Measurements from ENCODE around the gene AFF3. TPM values are rescaled to one million over a fixed set of nuclear protein-coding genes. Genes with fewer than 3 reads are reported as not detected.

AFF3 gene
- total and polyA plus RNA-seq, 4 donors = 0.48 to 5.3 (median 2.3) TPM

GRCh38 chr2:99975386-99975785 is 167.0 kb downstream of the AFF3 start:
- Histone ChIP-seq H3K4me1 (ENCODE audit: control insufficient read depth in 4 of 4, insufficient read depth in 4 of 4, low read length in 3 of 4) (peaks cover 0 to 3% (median 3%) of the 10 kb centered on the region in 4 donors), H3K9me3 (ENCODE audit: control insufficient read depth in 4 of 4, low read length in 3 of 4) (no peaks in the 10 kb centered on the region), H3K36me3 (ENCODE audit: control insufficient read depth in 4 of 4, insufficient read depth in 3 of 4, low read depth in 1 of 4, low read length in 3 of 4) (no peaks in the 10 kb centered on the region), H3K4me3 (ENCODE audit: low read depth in 1 of 3, low read length in 3 of 3) (no peak overlapping the region), H3K27me3 (ENCODE audit: control insufficient read depth in 4 of 4, insufficient read depth in 4 of 4, low read length in 3 of 4) (no peaks in the 10 kb centered on the region), H3K9ac (ENCODE audit: low read depth in 1 of 2, low read length in 2 of 2) (no peak overlapping the region), H3K27ac (ENCODE audit: low read depth in 1 of 2, low read length in 2 of 2) (no peak overlapping the region)
- no peak for TF ChIP-seq MAX (IDR thresholded peaks at IDR 0.05)
- no peak for TF ChIP-seq HNF4A (conservative IDR thresholded peaks at IDR 0.05)
- TF ChIP-seq JUND (IDR thresholded peaks at IDR 0.05) = no peak
- TF ChIP-seq FOXA1 (IDR thresholded peaks at IDR 0.05) = no peak
- no peak for TF ChIP-seq FOXA2 (IDR thresholded peaks at IDR 0.05)
- no peak for TF ChIP-seq ZBTB33 (IDR thresholded peaks at IDR 0.05)
- TF ChIP-seq CTCF (IDR thresholded peaks at IDR 0.05; ENCODE audit: low read depth, low read length, missing input control) = no peak
- no peak for TF ChIP-seq NR2F2 (IDR thresholded peaks at IDR 0.05)
- no peak for TF ChIP-seq ATF3 (IDR thresholded peaks at IDR 0.05)
- no peak for TF ChIP-seq RAD21 (IDR thresholded peaks at IDR 0.05)
- TF ChIP-seq TAF1 (conservative IDR thresholded peaks at IDR 0.05) = no peak
- TF ChIP-seq EGR1 (IDR thresholded peaks at IDR 0.05; ENCODE audit: low read depth in 2 of 2) = no peak
- TF ChIP-seq SP1 (IDR thresholded peaks at IDR 0.05) = no peak
- no peak for TF ChIP-seq RXRA (IDR thresholded peaks at IDR 0.05)
- DNase-seq (ENCODE audit: low spot score) = no peak

GRCh38 chr2:99974682-99975375 is 167.6 kb downstream of the AFF3 start:
- Histone ChIP-seq H3K27me3 (ENCODE audit: control insufficient read depth in 4 of 4, insufficient read depth in 4 of 4, low read length in 3 of 4) (no peaks in the 10 kb centered on the region), H3K4me1 (ENCODE audit: control insufficient read depth in 4 of 4, insufficient read depth in 4 of 4, low read length in 3 of 4) (peaks cover 0 to 8% (median 7%) of the 10 kb centered on the region in 4 donors), H3K36me3 (ENCODE audit: control insufficient read depth in 4 of 4, insufficient read depth in 3 of 4, low read depth in 1 of 4, low read length in 3 of 4) (no peaks in the 10 kb centered on the region), H3K27ac (ENCODE audit: low read depth in 1 of 2, low read length in 2 of 2) (no peak overlapping the region), H3K4me3 (ENCODE audit: low read depth in 1 of 3, low read length in 3 of 3) (no peak overlapping the region), H3K9ac (ENCODE audit: low read depth in 1 of 2, low read length in 2 of 2) (no peak overlapping the region), H3K9me3 (ENCODE audit: control insufficient read depth in 4 of 4, low read length in 3 of 4) (no peaks in the 10 kb centered on the region)
- 79% methylated on average over 3 of the region's 3 CpGs for WGBS
- no peak for DNase-seq (ENCODE audit: low spot score)
- TF ChIP-seq NR2F2 (IDR thresholded peaks at IDR 0.05) (no peak), HNF4G (IDR thresholded peaks at IDR 0.05) (no peak), EGR1 (IDR thresholded peaks at IDR 0.05; ENCODE audit: low read depth in 2 of 2) (no peak), SP1 (IDR thresholded peaks at IDR 0.05) (no peak), ATF3 (IDR thresholded peaks at IDR 0.05) (no peak), CTCF (IDR thresholded peaks at IDR 0.05; ENCODE audit: low read depth, low read length, missing input control) (no peak), RXRA (IDR thresholded peaks at IDR 0.05) (no peak), MAX (IDR thresholded peaks at IDR 0.05) (no peak), GABPA (IDR thresholded peaks at IDR 0.05 in 1 of 2, conservative IDR thresholded peaks at IDR 0.05 in 1 of 2) (no peak), FOXA2 (IDR thresholded peaks at IDR 0.05) (no peak), ZBTB33 (IDR thresholded peaks at IDR 0.05) (no peak), TAF1 (conservative IDR thresholded peaks at IDR 0.05) (no peak), REST (IDR thresholded peaks at IDR 0.05) (no peak), RAD21 (IDR thresholded peaks at IDR 0.05) (no peak), FOXA1 (IDR thresholded peaks at IDR 0.05) (no peak)

Measured in liver (tissue), 9 donors.